GM12892 (cell line): Measurements from ENCODE around the gene SNAPIN.

Source experiments
- POLR2A ChIP-seq: IDR thresholded peaks from 2 replicates; pipeline ENCODE4 v1.6.1; 2011; ENCODE audit warnings: low read depth, low read length, control low read depth
- POLR2AphosphoS5 ChIP-seq: IDR thresholded peaks from 2 replicates; pipeline ENCODE4 v1.6.1; 2011; ENCODE audit warnings: low read depth, low read length, control low read depth
- TAF1 ChIP-seq: IDR thresholded peaks from 2 replicates; pipeline ENCODE4 v1.6.1; 2011; ENCODE audit warnings: low read depth, mild to moderate bottlenecking, control low read depth, low read length, borderline replicate concordance

- TF ChIP-seq POLR2A, result no peak
- TF ChIP-seq TAF1, result no peak
- TF ChIP-seq POLR2AphosphoS5, result no peak
Observed at GRCh38 chr1:153711026-153711425, 52.5 kb downstream of the SNAPIN start.
